A549 (cell line): ENCODE data around the gene PTRH1. TPM values are rescaled to one million over a fixed set of nuclear protein-coding genes. Genes with fewer than 3 reads are reported as not detected.
A peak's percentile ranks its signal among the peaks of the same experiment; 100 is the strongest.

Source experiments
- ATAC-seq, 2 experiments: fragments of 200-7000 bp in 1 of 2; fragments of >200 bp in 1 of 2; cut with Nextera tagmentation in 1 of 2; cut with Tn5 transposase in 1 of 2; 3 replicates each; pipeline versions ENCODE4 v1.8.0 to v1.9.1; 2018 to 2020; ENCODE audit warnings: mild to moderate bottlenecking in 1 of 2, moderate library complexity in 1 of 2
- CTCF ChIA-PET: fragments of 300-600 bp; sonication (Branson Sonifier 250); formaldehyde crosslinking; extraction: SDS; loops from one replicate; lab custom pipeline; 2021; ENCODE audit warnings: antibody characterized with exemption, inconsistent platforms; lab: Yijun Ruan, JAX
- POLR2A ChIA-PET: fragments of 350-600 bp; formaldehyde crosslinking; extraction: SDS; loops from one replicate; lab custom pipeline; 2021; ENCODE audit warnings: antibody characterized with exemption, inconsistent platforms; lab: Yijun Ruan, JAX
- DNase-seq, 2 experiments: peaks; one replicate each; pipeline versions ENCODE4 v3.0.0 to v3.0.0-alpha.2; 2011 to 2016; ENCODE audit warnings: low read depth in 1 of 2, low spot score in 1 of 2
- FAIRE-seq: peaks from 2 replicates; lab custom pipeline; 2011; peaks lifted over from hg19 to GRCh38; lab: Jason Lieb, UNC
- H3K27ac ChIP-seq, 2 experiments: fragments of >200 bp; sonication (Bioruptor Twin); formaldehyde crosslinking; 3 replicates each; pipeline ENCODE4 v1.5.1; 2016 to 2017
- H3K4me1 ChIP-seq: fragments of >200 bp; sonication (Bioruptor Twin); formaldehyde crosslinking; 3 replicates; pipeline ENCODE4 v1.6.1; 2016
- H3K4me2 ChIP-seq: fragments of >200 bp; sonication (Bioruptor Twin); formaldehyde crosslinking; 3 replicates; pipeline ENCODE4 v1.6.1; 2016
- H3K4me3 ChIP-seq: fragments of >200 bp; sonication (Bioruptor Twin); formaldehyde crosslinking; 3 replicates; pipeline ENCODE4 v1.5.1; 2016
- H3K9me3 ChIP-seq: fragments of >200 bp; sonication (Bioruptor Twin); formaldehyde crosslinking; 3 replicates; pipeline ENCODE4 v1.6.1; 2016
- CEBPB ChIP-seq, 2 experiments: fragments of >200 bp in 1 of 2; sonication (Bioruptor Twin) in 1 of 2; formaldehyde crosslinking in 1 of 2; IDR thresholded peaks; 2 replicates each; pipeline ENCODE4 v1.6.1; 2012 to 2016
- CHD4 ChIP-seq: fragments of 200-600 bp; sonication (generic); IDR thresholded peaks from 2 replicates; pipeline ENCODE4 v1.6.1; 2016; ENCODE audit warnings: antibody characterized with exemption, mild to moderate bottlenecking, borderline replicate concordance
- EHMT2 ChIP-seq: fragments of 200-600 bp; sonication (generic); IDR thresholded peaks from 2 replicates; pipeline ENCODE4 v1.6.1; 2016; ENCODE audit warnings: antibody characterized with exemption, low read depth, mild to moderate bottlenecking, moderate library complexity
- ELK1 ChIP-seq: fragments of 150-350 bp; IDR thresholded peaks from 2 replicates; pipeline ENCODE4 v1.6.1; 2014; ENCODE audit warnings: low read depth, mild to moderate bottlenecking, low read length
- FOXS1 ChIP-seq: fragments of 250-450 bp; sonication (Bioruptor Pico); IDR thresholded peaks from 2 replicates; pipeline ENCODE4 v1.5.0; 2020; ENCODE audit warnings: mild to moderate bottlenecking, moderate library complexity
- HOXA7 ChIP-seq: fragments of 250-450 bp; sonication (Bioruptor Pico); IDR thresholded peaks from 2 replicates; pipeline ENCODE4 v1.5.0; 2020; ENCODE audit warnings: mild to moderate bottlenecking, moderate library complexity
- HOXB13 ChIP-seq: fragments of 250-450 bp; sonication (Bioruptor Pico); IDR thresholded peaks from 2 replicates; pipeline ENCODE4 v1.5.0; 2020; ENCODE audit warnings: low read depth, mild to moderate bottlenecking, moderate library complexity
- HOXB5 ChIP-seq: fragments of 250-450 bp; sonication (Bioruptor Pico); IDR thresholded peaks from 2 replicates; pipeline ENCODE4 v1.5.0; 2020; ENCODE audit warnings: mild to moderate bottlenecking, moderate library complexity
- KDM1A ChIP-seq: fragments of 200-600 bp; sonication (generic); IDR thresholded peaks from 2 replicates; pipeline ENCODE4 v1.6.1; 2016; ENCODE audit warnings: low read depth, mild to moderate bottlenecking
- MAFK ChIP-seq: fragments of 450-650 bp; IDR thresholded peaks from 2 replicates; pipeline ENCODE4 v1.6.1; 2014; ENCODE audit not compliant: partially characterized antibody
- NR3C1 ChIP-seq: fragments of >200 bp; sonication (Bioruptor Twin); formaldehyde crosslinking; IDR thresholded peaks from 3 replicates; pipeline ENCODE4 v1.6.1; 2017
- POLR2AphosphoS2 ChIP-seq: conservative IDR thresholded peaks from 2 replicates; pipeline ENCODE4 v1.6.1; 2012; ENCODE audit warnings: low read length, improper control_type of control experiment, inconsistent platforms
- RNF2 ChIP-seq: fragments of 200-600 bp; sonication (generic); IDR thresholded peaks from 2 replicates; pipeline ENCODE4 v1.6.1; 2016; ENCODE audit warnings: low read depth, mild to moderate bottlenecking, antibody characterized with exemption, moderate library complexity, borderline replicate concordance
- TFCP2L1 ChIP-seq: fragments of 250-450 bp; sonication (Bioruptor Pico); IDR thresholded peaks from 2 replicates; pipeline ENCODE4 v1.5.0; 2021; ENCODE audit warnings: mild to moderate bottlenecking
- TP53 ChIP-seq: fragments of 250-450 bp; sonication (Bioruptor Pico); IDR thresholded peaks from 2 replicates; pipeline ENCODE4 v1.5.0; 2021; ENCODE audit warnings: mild to moderate bottlenecking, moderate library complexity
- ZC3H11A ChIP-seq: fragments of 450-650 bp; IDR thresholded peaks from 2 replicates; pipeline ENCODE4 v1.6.1; 2014; ENCODE audit warnings: antibody characterized with exemption, mild to moderate bottlenecking
- ZNF302 ChIP-seq: fragments of 250-450 bp; sonication (Bioruptor Pico); IDR thresholded peaks from 2 replicates; pipeline ENCODE4 v1.9.0; 2021; ENCODE audit warnings: inconsistent platforms, mild to moderate bottlenecking, moderate library complexity
- ZSCAN20 ChIP-seq: fragments of 250-450 bp; sonication (Bioruptor Pico); IDR thresholded peaks from 2 replicates; pipeline ENCODE4 v1.8.0; 2022; ENCODE audit warnings: mild to moderate bottlenecking, moderate library complexity
- WGBS: methylation state at CpG from one replicate; pipeline ENCODE4 v1.1.6; 2017; ENCODE audit errors: missing lambda C conversion rate; 5-methylcytosine and 5-hydroxymethylcytosine counted together
- polyA plus RNA-seq, 4 experiments: library from polyadenylated mRNA; depleted of rRNA in 3 of 4; stranded (reverse); fragments of >200 nt; fragmentation: RNase III in 1 of 4; extraction: RNeasy Plus Mini Kit Qiagen cat#74134 plus additional on column Dnase treatment in 1 of 4; gene quantifications; 2 replicates in 3 of 4; 3 replicates in 1 of 4; pipeline ENCODE4 v1.2.3, GENCODE V29; 2011 to 2017
- TF ChIP-seq, protein P1 (sequence below): fragments of >200 bp; sonication (Bioruptor Twin); formaldehyde crosslinking; IDR thresholded peaks from 3 replicates; pipeline ENCODE4 v1.5.1; 2016
- TF ChIP-seq, protein P2 (sequence below): IDR thresholded peaks from 2 replicates; pipeline ENCODE4 v1.6.1; 2012

PTRH1 gene
- polyA plus RNA-seq, 2 of the 4 experiments (the other 2 are of a cell fraction), result 5.1 to 11.4 TPM

DNA sequence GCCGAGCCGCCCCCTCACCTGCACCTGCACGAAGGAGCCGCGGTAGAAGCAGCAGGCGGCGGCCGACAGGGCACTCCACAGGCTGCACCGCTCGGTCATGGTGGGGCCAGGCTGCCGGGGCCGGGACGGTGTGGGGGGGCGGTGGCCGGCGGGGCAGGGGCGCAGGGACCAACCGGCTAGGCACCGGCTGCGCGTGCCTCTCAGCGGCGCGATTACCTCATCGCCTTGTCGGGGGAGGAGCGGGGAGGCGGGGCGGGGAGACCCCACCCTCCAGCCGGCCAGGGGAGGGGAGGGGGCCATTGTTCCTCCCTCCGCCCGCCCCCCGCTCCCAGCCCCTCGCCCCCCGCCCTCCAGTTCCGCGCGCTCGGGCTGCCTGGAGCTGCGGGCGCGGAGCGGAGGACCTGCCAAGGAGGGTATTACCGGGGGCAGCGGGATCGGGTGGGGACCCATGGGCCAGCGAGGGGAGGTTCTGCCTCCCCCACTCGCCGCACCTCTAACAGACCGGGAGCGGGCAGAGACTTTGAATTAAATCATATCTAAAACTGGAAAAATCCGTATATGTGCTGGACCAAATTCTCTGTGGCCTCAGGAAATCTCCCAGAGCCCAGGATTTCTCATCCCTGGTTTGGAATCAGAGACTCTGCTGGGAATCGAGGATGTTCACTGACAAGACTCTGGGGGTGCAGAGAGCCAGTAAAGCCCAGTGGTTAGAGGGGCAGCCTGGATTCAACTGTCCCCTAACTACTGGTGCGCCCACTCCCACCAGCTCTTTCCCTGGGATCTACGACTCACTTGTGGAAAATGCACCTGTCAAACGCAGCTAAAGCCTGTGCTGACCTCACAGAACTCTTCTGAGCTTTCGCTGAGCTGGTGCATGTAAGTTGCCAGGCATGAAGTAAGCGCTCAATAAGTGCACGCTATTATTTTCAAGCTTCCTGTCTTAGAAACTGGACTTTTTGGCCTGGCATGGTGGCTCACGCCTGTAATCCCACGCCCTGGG lies 39.9 kb upstream of the PTRH1 start (continued):
- TF ChIP-seq ELK1 (no peak), POLR2AphosphoS2 (no peak), HOXA7 (CRISPR knock-in tag) (no peak), HOXB5 (CRISPR knock-in tag) (no peak), EHMT2 (no peak), KDM1A (no peak)
- TF ChIP-seq, protein P1, sequence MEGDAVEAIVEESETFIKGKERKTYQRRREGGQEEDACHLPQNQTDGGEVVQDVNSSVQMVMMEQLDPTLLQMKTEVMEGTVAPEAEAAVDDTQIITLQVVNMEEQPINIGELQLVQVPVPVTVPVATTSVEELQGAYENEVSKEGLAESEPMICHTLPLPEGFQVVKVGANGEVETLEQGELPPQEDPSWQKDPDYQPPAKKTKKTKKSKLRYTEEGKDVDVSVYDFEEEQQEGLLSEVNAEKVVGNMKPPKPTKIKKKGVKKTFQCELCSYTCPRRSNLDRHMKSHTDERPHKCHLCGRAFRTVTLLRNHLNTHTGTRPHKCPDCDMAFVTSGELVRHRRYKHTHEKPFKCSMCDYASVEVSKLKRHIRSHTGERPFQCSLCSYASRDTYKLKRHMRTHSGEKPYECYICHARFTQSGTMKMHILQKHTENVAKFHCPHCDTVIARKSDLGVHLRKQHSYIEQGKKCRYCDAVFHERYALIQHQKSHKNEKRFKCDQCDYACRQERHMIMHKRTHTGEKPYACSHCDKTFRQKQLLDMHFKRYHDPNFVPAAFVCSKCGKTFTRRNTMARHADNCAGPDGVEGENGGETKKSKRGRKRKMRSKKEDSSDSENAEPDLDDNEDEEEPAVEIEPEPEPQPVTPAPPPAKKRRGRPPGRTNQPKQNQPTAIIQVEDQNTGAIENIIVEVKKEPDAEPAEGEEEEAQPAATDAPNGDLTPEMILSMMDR, result no peak
- TF ChIP-seq, all 56 proteins: peak for 0

DNA sequence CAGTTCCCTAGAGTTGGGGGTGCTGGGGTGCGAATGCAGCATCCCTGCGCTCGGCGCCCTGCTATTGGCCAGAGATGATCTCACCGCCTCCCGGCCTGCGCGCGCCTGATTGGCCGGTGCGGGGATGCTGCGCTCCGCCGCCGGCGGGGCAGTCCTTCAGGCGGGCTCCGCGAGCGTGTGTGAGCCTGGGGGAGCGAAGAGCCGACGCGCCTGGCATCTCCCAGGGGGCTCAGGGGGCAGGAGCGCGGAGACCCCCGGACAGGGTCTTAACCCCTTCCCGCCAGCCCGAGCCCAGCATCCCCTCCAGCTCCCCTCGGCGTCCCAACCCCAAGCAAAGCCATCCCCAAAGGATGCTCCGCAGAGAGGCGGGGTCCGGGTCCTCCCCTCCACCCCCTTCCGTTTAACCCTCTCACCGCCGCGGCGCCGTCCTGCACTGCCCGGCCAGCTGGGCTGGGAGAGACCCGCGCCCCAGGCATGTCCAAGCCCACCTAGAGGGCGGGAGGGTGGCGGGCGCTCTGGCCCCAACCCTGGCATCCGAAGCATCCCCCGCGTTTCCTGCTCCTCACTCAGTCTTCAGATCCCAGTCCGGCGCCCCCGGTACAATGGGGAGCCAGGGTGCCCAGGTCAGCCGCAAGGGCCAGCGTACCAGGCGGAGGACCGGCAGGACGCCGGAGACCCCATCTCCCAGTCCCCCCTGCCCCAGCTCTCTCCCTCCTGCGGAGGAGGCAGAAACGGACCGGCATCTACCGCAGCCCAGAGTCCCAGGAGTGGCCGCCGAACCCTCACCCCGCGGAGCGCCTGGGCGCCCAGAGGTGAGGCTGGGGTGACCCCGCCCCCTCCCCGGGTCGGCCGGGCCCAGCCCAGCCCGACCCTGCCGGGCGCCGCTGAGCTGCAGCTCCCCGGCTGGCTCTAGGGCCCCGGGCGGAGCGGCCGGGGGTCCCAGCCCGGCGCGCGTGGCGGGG lies 38.9 kb upstream of the PTRH1 start:
- TF ChIP-seq NR3C1 (no peak), HOXA7 (CRISPR knock-in tag) (no peak), ELK1 (no peak), TP53 (CRISPR knock-in tag) (no peak), HOXB13 (no peak), ZSCAN20 (CRISPR knock-in tag) (no peak), FOXS1 (no peak), MAFK (no peak), ZC3H11A (no peak), CEBPB (IDR thresholded peaks at IDR 0.05) (no peak), RNF2 (no peak), TFCP2L1 (CRISPR knock-in tag) (no peak), ZNF302 (CRISPR knock-in tag) (no peak), CHD4 (no peak)
- TF ChIP-seq, protein P2, sequence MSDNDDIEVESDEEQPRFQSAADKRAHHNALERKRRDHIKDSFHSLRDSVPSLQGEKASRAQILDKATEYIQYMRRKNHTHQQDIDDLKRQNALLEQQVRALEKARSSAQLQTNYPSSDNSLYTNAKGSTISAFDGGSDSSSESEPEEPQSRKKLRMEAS, result no peak
- peak overlapping the region in 1 of 2 experiments; percentile 54; a peak in 2 of 6 replicates for H3K27ac ChIP-seq
- peak overlapping the region; percentile 99 for H3K4me2 ChIP-seq
- H3K4me3 ChIP-seq, result peak overlapping the region; percentile 45
- ATAC-seq, result peak; percentile 78 to 93; a peak in 5 of 6 replicates
- no peak for FAIRE-seq
- peaks cover 14% of the 10 kb centered on the region for H3K4me1 ChIP-seq
- ChIA-PET CTCF (interaction anchor here (1.5 to 3.2 kb wide), 3 partner anchors 9 to 30 kb away, joined by 3 to 13 read pairs (median 11); no protein-coding TSS in a partner anchor), POLR2A (no interaction called here)
- peak; percentile 38 to 82 for DNase-seq
- WGBS, result 7% methylated on average over 19 of the region's 86 CpGs
- no peaks in the 10 kb centered on the region for H3K9me3 ChIP-seq
